Stimulated activated CD4-positive, alpha-beta T cell treated with anti-CD3 and anti-CD28 coated beads, Interleukin-2, amount 100 ng/mL, for 48 hours (primary cell): ENCODE data around the gene TLE5.

Experiments
- DNase-seq, 2 donors: peaks; one replicate each; pipeline ENCODE4 v3.0.0-alpha.2; 2020

The TLE5 gene

GRCh38 chr19:3062165-3063105 lies at the start of gene TLE5:
TLE5 (minus strand) TSS chr19:3062495; CDS start chr19:3062200, 295 bp downstream.
- DNase-seq: peak; percentile 54 to 65

- no peak for DNase-seq
These were observed 49.4 kb upstream of the TLE5 start for GRCh38 chr19:3111586-3112247.

DNA sequence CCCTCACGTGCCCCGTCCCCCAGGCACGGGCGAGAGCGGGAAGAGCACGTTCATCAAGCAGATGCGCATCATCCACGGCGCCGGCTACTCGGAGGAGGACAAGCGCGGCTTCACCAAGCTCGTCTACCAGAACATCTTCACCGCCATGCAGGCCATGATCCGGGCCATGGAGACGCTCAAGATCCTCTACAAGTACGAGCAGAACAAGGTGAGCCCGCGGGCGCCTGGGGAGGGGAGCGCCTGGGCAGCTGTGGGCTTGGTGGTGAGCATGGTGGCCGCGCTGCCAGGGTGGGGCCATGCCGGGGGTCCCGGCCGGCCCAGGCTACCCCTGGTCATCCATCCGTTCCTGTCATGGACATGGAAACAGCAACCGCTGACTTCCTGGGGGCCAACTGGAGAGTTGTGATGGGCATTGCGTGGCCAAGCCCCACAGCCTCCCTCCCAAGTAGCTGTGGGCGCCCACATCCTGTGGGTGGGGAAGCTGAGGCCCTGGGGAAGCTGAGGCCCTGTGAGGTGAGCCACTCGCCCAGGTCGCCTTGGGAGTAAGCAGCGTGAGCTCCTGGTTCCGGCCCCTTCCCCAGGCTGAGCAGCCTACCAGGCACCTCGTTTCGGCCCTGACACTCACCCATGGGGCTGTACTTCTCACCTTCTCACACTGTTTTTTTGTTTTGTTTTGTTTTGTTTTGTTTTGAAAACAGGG lies 48.0 kb upstream of the TLE5 start:
- DNase-seq: no peak

GRCh38 chr19:3109491-3109890 lies 47.2 kb upstream of the TLE5 start:
- no peak for DNase-seq

DNA sequence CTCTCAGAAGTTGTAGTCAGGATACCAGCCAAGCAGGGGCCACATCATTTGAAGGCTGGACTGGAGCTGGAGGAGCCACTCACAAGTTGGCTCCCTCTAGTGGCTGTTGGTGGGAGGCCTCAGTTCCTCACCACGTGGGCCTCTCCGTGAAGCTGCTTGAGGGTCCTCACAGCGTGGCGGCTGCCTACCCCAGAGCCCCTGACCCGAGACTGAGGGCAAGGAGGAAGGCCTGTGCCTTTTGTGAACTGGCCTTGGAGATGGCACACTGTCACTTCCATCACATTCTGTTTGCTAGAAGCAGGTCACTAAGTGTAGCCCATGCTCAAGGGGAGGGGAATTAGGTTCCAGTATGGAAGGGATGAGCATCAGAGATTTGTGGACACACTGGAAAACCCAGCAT lies 46.5 kb upstream of the TLE5 start:
- DNase-seq: peak; percentile 62 to 64

GRCh38 chr19:3107658-3108057 lies 45.4 kb upstream of the TLE5 start:
- DNase-seq: no peak

GRCh38 chr19:3106509-3107141 lies 44.3 kb upstream of the TLE5 start:
- no peak for DNase-seq

DNA sequence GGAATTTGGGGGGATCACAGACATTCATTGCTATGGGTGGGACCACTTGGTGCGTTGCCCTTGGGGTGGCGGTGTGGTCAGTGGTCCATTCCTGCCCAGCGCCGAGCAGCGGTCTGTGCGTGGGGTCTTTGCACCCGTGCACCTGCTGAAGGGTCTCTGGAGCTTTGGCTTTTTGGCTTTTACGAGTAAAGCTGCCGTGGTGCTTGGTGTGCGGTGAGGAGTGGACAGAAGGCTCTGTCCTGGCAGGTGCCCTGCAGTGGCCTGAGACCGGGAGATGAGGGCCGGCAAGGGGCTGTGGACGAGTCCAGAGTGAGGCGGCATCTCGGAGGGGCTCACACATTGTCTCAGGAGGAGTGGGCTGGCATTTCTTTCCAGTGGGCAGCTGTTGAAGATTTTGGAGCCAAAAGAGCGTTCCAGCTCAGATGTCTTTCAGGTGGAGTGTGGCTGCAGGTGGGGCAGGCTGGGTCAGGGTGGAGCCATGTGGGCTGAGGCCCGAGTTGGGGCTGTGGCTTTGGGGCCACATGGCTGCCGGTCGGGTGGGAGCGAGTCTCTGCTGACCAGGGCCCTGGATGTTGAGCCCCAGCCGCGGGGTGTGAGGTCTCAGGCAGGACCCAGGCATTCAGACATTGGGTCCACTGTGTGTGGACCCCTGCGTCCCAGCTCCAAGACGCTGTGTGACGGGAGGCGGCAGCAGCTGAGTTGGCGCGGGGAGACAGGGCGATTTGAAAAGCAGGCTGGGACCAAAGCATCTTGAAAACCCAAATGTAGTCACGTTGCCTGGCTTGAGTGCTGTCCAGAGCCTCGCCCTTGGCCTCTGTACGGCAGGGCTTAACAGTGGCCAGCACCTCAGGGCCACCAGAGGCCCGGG lies 43.6 kb upstream of the TLE5 start:
- no peak for DNase-seq

GRCh38 chr19:3104708-3104983 lies 42.4 kb upstream of the TLE5 start:
- DNase-seq: no peak

DNA sequence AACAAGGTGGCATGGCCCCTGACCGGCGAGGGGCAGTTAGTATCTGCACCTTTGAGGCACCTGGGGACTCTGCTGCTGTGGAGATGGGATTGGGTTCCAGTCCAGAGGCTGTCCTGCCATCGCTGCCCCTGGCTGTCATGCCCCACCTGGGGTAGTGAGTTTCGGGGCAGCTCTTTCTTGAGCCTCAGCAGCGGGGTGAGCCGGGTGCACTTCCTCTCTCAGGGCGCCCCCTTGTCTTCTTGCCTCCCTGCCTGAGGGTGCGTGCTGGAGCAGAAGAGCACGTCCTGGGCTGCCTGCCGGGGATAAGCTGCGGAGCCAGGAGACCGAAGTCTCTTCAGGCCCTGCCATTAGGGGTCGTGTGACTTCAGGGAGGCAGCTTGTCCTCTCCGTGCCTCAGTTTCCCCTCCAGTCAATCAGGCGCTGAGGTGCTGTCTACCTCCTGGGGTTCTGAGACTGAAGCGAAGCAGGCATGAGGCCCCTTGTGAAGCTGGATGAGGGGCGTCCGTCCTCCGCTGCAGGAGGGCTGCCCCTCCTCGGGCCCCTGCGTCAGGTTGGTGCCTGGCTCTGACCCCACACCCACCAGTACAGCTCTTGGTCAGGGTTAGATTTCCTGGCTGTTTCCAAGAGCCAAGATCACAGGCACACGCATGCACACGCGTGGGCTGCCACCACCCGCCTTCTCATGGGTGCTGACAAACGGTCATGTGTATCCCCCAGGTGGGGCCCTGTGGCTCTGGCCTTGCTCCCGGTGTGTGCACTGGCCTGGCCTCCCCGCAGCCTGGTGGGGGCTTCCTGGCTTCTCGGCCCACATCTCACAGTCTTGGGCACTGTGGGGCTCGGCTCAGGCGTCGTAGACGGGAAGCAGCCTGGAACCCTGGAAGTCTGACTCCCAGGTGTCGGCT lies 40.2 kb upstream of the TLE5 start:
- no peak for DNase-seq

DNA sequence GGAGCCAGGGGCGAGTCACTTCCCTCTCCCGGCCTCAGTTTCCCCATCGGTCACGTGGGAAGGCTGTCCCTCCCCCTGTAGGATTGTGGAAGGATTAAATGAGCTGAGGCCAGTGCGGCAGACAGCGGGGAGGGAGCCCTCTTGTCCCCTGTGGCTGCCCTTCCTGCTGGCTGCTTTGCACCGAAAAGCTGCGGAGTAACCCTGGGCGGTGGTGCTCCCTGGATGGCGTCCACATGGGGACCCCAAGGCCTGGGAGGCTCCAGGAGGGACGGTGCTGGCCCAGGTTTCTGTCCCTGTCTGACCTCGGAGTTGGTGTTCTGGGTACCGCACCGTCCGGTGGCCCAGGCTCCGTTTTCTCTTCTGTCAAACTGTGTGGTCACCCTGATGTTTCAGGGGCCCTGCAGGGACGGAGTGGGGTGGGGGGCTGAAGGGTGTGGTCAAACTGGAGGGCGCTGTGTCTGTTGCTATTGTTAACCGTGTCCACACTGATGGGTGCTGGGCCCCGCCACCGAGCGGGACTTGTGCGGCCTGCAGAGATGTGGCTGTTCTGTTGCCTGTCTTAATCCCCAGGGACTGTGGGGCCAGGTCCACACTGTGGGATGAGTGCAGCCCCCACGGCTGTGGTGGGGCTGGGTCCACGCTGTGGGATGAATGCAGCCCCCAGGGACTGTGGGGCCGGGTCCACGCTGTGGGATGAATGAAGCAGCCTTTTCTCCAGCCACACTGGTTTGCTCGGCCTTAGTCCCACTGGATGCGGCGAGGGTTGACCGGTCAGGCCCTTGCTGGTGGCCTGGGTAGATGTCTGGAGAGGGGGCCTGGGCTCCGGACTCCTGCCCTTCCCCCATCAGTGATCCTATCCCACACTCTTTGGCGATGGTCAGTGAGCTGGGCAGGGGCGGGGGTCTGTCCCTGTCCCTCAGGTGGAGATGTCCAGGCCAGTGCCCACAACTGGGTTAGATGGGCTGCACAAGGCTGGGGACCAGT lies 38.7 kb upstream of the TLE5 start:
- no peak for DNase-seq

DNA sequence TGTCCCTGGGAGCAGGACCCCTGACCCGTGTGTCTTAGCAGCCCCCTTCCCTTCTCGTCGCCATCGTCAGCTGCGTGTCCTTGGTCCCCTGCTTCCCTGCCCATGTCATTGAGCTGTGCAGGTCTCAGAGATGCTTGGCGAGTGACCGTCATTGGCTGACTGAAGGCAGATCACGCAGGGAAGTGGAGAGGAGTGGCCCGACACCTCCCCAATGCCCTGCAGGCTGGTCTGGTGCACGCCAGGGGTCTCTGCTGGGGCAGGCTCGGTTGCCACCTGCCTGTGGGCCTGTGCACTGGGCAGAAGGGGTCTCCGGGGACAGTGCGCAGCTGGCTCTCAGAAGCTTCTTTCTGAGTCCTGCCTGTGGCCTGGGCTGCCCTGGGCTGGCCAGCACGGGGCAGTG lies 38.0 kb upstream of the TLE5 start:
- no peak for DNase-seq

GRCh38 chr19:3099347-3100145 lies 37.3 kb upstream of the TLE5 start:
- no peak for DNase-seq

- DNase-seq: no peak
These were observed 36.4 kb upstream of the TLE5 start for GRCh38 chr19:3098515-3099346.

DNA sequence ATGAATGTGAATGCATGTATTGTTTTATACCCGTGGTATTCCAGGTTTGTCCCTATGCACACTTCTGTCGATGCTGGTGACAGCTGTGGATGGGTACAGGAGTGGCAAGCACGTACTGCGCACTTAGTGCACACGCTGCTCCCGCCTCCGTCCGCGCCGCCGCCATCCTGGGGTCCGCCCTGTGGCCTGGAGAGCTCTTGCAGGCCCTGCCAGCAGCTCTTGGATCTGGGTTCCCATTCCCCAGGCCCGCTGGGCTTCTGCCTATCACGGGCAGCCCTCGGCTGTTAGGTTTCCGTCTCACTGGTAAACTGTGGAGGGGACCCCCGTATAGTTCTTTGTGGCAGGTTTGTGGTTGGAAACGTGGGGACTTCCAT lies 35.8 kb upstream of the TLE5 start:
- no peak for DNase-seq

DNA sequence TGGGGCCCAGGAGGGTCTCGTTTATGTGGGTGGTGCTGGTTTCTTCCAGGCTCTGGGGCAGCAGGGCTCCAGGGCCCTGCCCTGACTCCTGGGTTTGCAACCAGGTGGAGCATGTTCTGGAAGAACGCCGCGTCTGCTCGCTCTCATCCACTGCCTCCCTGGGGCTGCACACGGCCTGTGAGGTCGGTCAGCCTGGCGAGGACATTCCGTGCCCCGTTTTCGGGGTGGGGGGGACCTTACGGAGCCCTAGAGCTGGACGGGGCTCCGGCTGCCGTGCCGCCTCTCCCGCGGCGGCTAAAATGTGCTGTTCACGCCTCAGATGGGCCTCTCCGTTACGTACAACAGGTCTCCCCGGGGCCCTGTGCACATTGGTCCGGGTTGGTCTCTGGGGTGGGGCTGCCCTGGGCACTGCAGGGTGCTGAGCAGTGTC lies 35.2 kb upstream of the TLE5 start:
- no peak for DNase-seq

DNA sequence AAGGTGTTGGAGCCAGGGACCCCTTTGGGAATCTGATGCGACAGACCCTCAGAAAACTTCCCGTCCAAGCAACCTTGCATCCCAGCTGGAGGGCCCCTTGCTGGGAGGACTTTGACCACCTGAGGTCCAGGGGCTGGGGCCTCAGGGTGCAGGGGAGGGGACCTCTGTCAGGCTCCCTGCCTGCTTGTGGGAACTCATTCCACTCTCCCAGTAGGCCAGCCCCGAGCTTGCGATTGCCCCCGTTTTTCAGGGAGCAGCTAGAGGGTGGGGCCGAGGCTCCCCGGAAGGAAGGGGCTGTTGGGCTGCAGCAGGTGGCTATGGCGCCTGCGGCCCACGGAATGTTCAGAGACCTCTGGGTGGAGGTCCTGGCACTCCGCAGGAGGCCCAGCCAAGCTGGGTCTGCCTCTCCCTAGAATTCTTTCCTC lies 34.6 kb upstream of the TLE5 start:
- DNase-seq: no peak

GRCh38 chr19:3096267-3096901 lies 34.1 kb upstream of the TLE5 start:
- DNase-seq: no peak
